ENCODE results near the gene OSBPL2.

OSBPL2 gene

GRCh38 chr20:62228982-62229545 is 9.3 kb upstream of the OSBPL2 start:
- H3K9me3 ChIP-seq (ENCODE audit: control insufficient read depth in 1 of 2, low read length in 2 of 2), result no peaks in the 10 kb centered on the region
- H3K27ac ChIP-seq (ENCODE audit: low read depth, low read length), result no peak overlapping the region
- no peak overlapping the region for H3K9ac ChIP-seq (ENCODE audit: low read depth in 1 of 2, low read length in 2 of 2)
- H3K36me3 ChIP-seq (ENCODE audit: control insufficient read depth in 1 of 2, insufficient read depth in 2 of 2, low read length in 2 of 2), result no peaks in the 10 kb centered on the region
- H3K4me1 ChIP-seq (ENCODE audit: control insufficient read depth in 1 of 2, insufficient read depth in 2 of 2, low read length in 2 of 2), result no peaks in the 10 kb centered on the region
- no peak overlapping the region for H3K4me3 ChIP-seq (ENCODE audit: low read depth in 1 of 2, low read length in 2 of 2)
- H3K27me3 ChIP-seq (ENCODE audit: control insufficient read depth in 1 of 2, insufficient read depth in 2 of 2, low read length in 2 of 2), result peaks cover 0 to 4% of the 10 kb centered on the region in 2 donors

GRCh38 chr20:62229667-62230066 is 8.7 kb upstream of the OSBPL2 start:
- H3K9me3 ChIP-seq (ENCODE audit: control insufficient read depth in 1 of 2, low read length in 2 of 2), result no peaks in the 10 kb centered on the region
- H3K4me1 ChIP-seq (ENCODE audit: control insufficient read depth in 1 of 2, insufficient read depth in 2 of 2, low read length in 2 of 2), result no peaks in the 10 kb centered on the region
- no peak overlapping the region for H3K4me3 ChIP-seq (ENCODE audit: low read depth in 1 of 2, low read length in 2 of 2)
- no peaks in the 10 kb centered on the region for H3K36me3 ChIP-seq (ENCODE audit: control insufficient read depth in 1 of 2, insufficient read depth in 2 of 2, low read length in 2 of 2)
- no peak overlapping the region for H3K27ac ChIP-seq (ENCODE audit: low read depth, low read length)
- H3K27me3 ChIP-seq (ENCODE audit: control insufficient read depth in 1 of 2, insufficient read depth in 2 of 2, low read length in 2 of 2), result peaks cover 0 to 4% of the 10 kb centered on the region in 2 donors
- H3K9ac ChIP-seq (ENCODE audit: low read depth in 1 of 2, low read length in 2 of 2), result no peak overlapping the region

- Histone ChIP-seq H3K27me3 (ENCODE audit: control insufficient read depth in 1 of 2, insufficient read depth in 2 of 2, low read length in 2 of 2) (peaks cover 0 to 4% of the 10 kb centered on the region in 2 donors), H3K4me3 (ENCODE audit: low read depth in 1 of 2, low read length in 2 of 2) (no peak overlapping the region), H3K27ac (ENCODE audit: low read depth, low read length) (no peak overlapping the region), H3K4me1 (ENCODE audit: control insufficient read depth in 1 of 2, insufficient read depth in 2 of 2, low read length in 2 of 2) (no peaks in the 10 kb centered on the region), H3K9ac (ENCODE audit: low read depth in 1 of 2, low read length in 2 of 2) (no peak overlapping the region), H3K9me3 (ENCODE audit: control insufficient read depth in 1 of 2, low read length in 2 of 2) (no peaks in the 10 kb centered on the region), H3K36me3 (ENCODE audit: control insufficient read depth in 1 of 2, insufficient read depth in 2 of 2, low read length in 2 of 2) (no peaks in the 10 kb centered on the region)
Measured at GRCh38 chr20:62230276-62230675, 8.0 kb upstream of the OSBPL2 start.

- Histone ChIP-seq H3K27ac (ENCODE audit: low read depth, low read length) (no peak overlapping the region), H3K27me3 (ENCODE audit: control insufficient read depth in 1 of 2, insufficient read depth in 2 of 2, low read length in 2 of 2) (peaks cover 0 to 4% of the 10 kb centered on the region in 2 donors), H3K36me3 (ENCODE audit: control insufficient read depth in 1 of 2, insufficient read depth in 2 of 2, low read length in 2 of 2) (no peaks in the 10 kb centered on the region), H3K4me3 (ENCODE audit: low read depth in 1 of 2, low read length in 2 of 2) (no peak overlapping the region), H3K9me3 (ENCODE audit: control insufficient read depth in 1 of 2, low read length in 2 of 2) (no peaks in the 10 kb centered on the region), H3K4me1 (ENCODE audit: control insufficient read depth in 1 of 2, insufficient read depth in 2 of 2, low read length in 2 of 2) (no peaks in the 10 kb centered on the region), H3K9ac (ENCODE audit: low read depth in 1 of 2, low read length in 2 of 2) (no peak overlapping the region)
Measured at GRCh38 chr20:62230696-62231095, 7.6 kb upstream of the OSBPL2 start.

GRCh38 chr20:62231292-62231691 is 7.0 kb upstream of the OSBPL2 start:
- no peaks in the 10 kb centered on the region for H3K27me3 ChIP-seq (ENCODE audit: control insufficient read depth in 1 of 2, insufficient read depth in 2 of 2, low read length in 2 of 2)
- no peak overlapping the region for H3K4me3 ChIP-seq (ENCODE audit: low read depth in 1 of 2, low read length in 2 of 2)
- H3K27ac ChIP-seq (ENCODE audit: low read depth, low read length), result no peak overlapping the region
- no peak overlapping the region for H3K9ac ChIP-seq (ENCODE audit: low read depth in 1 of 2, low read length in 2 of 2)
- no peaks in the 10 kb centered on the region for H3K36me3 ChIP-seq (ENCODE audit: control insufficient read depth in 1 of 2, insufficient read depth in 2 of 2, low read length in 2 of 2)
- no peaks in the 10 kb centered on the region for H3K4me1 ChIP-seq (ENCODE audit: control insufficient read depth in 1 of 2, insufficient read depth in 2 of 2, low read length in 2 of 2)
- H3K9me3 ChIP-seq (ENCODE audit: control insufficient read depth in 1 of 2, low read length in 2 of 2), result no peaks in the 10 kb centered on the region

GRCh38 chr20:62232194-62232593 is 6.1 kb upstream of the OSBPL2 start:
- Histone ChIP-seq H3K4me1 (ENCODE audit: control insufficient read depth in 1 of 2, insufficient read depth in 2 of 2, low read length in 2 of 2) (no peaks in the 10 kb centered on the region), H3K4me3 (ENCODE audit: low read depth in 1 of 2, low read length in 2 of 2) (no peak overlapping the region), H3K27me3 (ENCODE audit: control insufficient read depth in 1 of 2, insufficient read depth in 2 of 2, low read length in 2 of 2) (no peaks in the 10 kb centered on the region), H3K9me3 (ENCODE audit: control insufficient read depth in 1 of 2, low read length in 2 of 2) (no peaks in the 10 kb centered on the region), H3K36me3 (ENCODE audit: control insufficient read depth in 1 of 2, insufficient read depth in 2 of 2, low read length in 2 of 2) (no peaks in the 10 kb centered on the region), H3K9ac (ENCODE audit: low read depth in 1 of 2, low read length in 2 of 2) (no peak overlapping the region), H3K27ac (ENCODE audit: low read depth, low read length) (no peak overlapping the region)

GRCh38 chr20:62232770-62233645 is 5.3 kb upstream of the OSBPL2 start:
- Histone ChIP-seq H3K27ac (ENCODE audit: low read depth, low read length) (no peak overlapping the region), H3K4me3 (ENCODE audit: low read depth in 1 of 2, low read length in 2 of 2) (no peak overlapping the region), H3K9ac (ENCODE audit: low read depth in 1 of 2, low read length in 2 of 2) (no peak overlapping the region), H3K27me3 (ENCODE audit: control insufficient read depth in 1 of 2, insufficient read depth in 2 of 2, low read length in 2 of 2) (no peaks in the 10 kb centered on the region), H3K36me3 (ENCODE audit: control insufficient read depth in 1 of 2, insufficient read depth in 2 of 2, low read length in 2 of 2) (no peaks in the 10 kb centered on the region), H3K4me1 (ENCODE audit: control insufficient read depth in 1 of 2, insufficient read depth in 2 of 2, low read length in 2 of 2) (peaks cover 6 to 7% of the 10 kb centered on the region in 2 donors), H3K9me3 (ENCODE audit: control insufficient read depth in 1 of 2, low read length in 2 of 2) (no peaks in the 10 kb centered on the region)

- Histone ChIP-seq H3K4me1 (ENCODE audit: control insufficient read depth in 1 of 2, insufficient read depth in 2 of 2, low read length in 2 of 2) (peaks cover 6 to 7% of the 10 kb centered on the region in 2 donors), H3K27me3 (ENCODE audit: control insufficient read depth in 1 of 2, insufficient read depth in 2 of 2, low read length in 2 of 2) (no peaks in the 10 kb centered on the region), H3K27ac (ENCODE audit: low read depth, low read length) (no peak overlapping the region), H3K4me3 (ENCODE audit: low read depth in 1 of 2, low read length in 2 of 2) (no peak overlapping the region), H3K36me3 (ENCODE audit: control insufficient read depth in 1 of 2, insufficient read depth in 2 of 2, low read length in 2 of 2) (no peaks in the 10 kb centered on the region), H3K9ac (ENCODE audit: low read depth in 1 of 2, low read length in 2 of 2) (no peak overlapping the region), H3K9me3 (ENCODE audit: control insufficient read depth in 1 of 2, low read length in 2 of 2) (no peaks in the 10 kb centered on the region)
Measured at GRCh38 chr20:62233684-62234083, 4.6 kb upstream of the OSBPL2 start.

- no peak overlapping the region for H3K9ac ChIP-seq (ENCODE audit: low read depth in 1 of 2, low read length in 2 of 2)
- H3K27me3 ChIP-seq (ENCODE audit: control insufficient read depth in 1 of 2, insufficient read depth in 2 of 2, low read length in 2 of 2), result no peaks in the 10 kb centered on the region
- H3K4me3 ChIP-seq (ENCODE audit: low read depth in 1 of 2, low read length in 2 of 2), result no peak overlapping the region
- no peak overlapping the region for H3K27ac ChIP-seq (ENCODE audit: low read depth, low read length)
- peaks cover 8 to 12% of the 10 kb centered on the region in 2 donors for H3K4me1 ChIP-seq (ENCODE audit: control insufficient read depth in 1 of 2, insufficient read depth in 2 of 2, low read length in 2 of 2)
- no peaks in the 10 kb centered on the region for H3K36me3 ChIP-seq (ENCODE audit: control insufficient read depth in 1 of 2, insufficient read depth in 2 of 2, low read length in 2 of 2)
- no peaks in the 10 kb centered on the region for H3K9me3 ChIP-seq (ENCODE audit: control insufficient read depth in 1 of 2, low read length in 2 of 2)
Measured at GRCh38 chr20:62234339-62234738, 4.0 kb upstream of the OSBPL2 start.

GRCh38 chr20:62235001-62235776 is 3.1 kb upstream of the OSBPL2 start:
- Histone ChIP-seq H3K27ac (ENCODE audit: low read depth, low read length) (no peak overlapping the region), H3K9me3 (ENCODE audit: control insufficient read depth in 1 of 2, low read length in 2 of 2) (no peaks in the 10 kb centered on the region), H3K27me3 (ENCODE audit: control insufficient read depth in 1 of 2, insufficient read depth in 2 of 2, low read length in 2 of 2) (no peaks in the 10 kb centered on the region), H3K4me1 (ENCODE audit: control insufficient read depth in 1 of 2, insufficient read depth in 2 of 2, low read length in 2 of 2) (peaks cover 15 to 20% of the 10 kb centered on the region in 2 donors), H3K36me3 (ENCODE audit: control insufficient read depth in 1 of 2, insufficient read depth in 2 of 2, low read length in 2 of 2) (no peaks in the 10 kb centered on the region), H3K4me3 (ENCODE audit: low read depth in 1 of 2, low read length in 2 of 2) (no peak overlapping the region), H3K9ac (ENCODE audit: low read depth in 1 of 2, low read length in 2 of 2) (no peak overlapping the region)

All from duodenal mucosa (tissue), 2 donors.